HL-60/S4 treated with phorbol 12-myristate 13-acetate at 8.2 ng/mL for 4 days and 3 days (cell line): Measurements from ENCODE around the gene CLIC6.
"Not testable (repeated sequence)": the region's sequence is repeated elsewhere in the genome, so short reads cannot be mapped to it uniquely, and the experiment has no call there.

Experiments used
- in situ Hi-C: fragments of 300-500 bp; cut with MboI; formaldehyde crosslinking; loops from 2 replicates; pipeline ENCODE4 v1.15.0; 2022; ENCODE audit warnings: low sequenced_read_pairs

CLIC6 gene

DNA sequence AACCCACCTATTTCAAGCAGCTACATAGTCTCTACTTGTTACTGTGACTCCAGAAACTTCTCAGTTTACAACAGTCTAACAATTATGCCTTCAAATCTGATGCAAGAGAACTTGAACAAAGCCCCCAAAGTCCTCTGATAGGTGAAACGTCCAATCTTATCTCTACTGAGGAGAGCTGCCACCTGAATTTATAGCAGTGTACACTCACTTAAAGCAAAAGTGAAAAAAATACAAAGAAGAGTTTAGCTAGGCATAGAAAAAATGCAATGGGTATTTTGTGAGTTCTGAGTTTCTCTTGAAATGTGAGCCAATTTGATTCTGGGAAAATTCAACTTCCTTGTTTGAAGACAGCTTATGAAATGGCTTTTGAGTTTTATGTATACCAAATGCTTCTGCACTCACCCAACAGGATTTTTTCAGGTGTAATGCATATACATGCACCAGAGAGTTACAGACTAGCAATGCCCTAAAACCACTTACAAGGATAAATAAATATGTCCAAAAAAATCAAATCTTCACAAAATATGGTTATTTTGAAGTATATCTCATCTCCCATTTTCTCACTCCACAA, 17.8 kb upstream of the CLIC6 start:
- in situ Hi-C loops = no loop called here

DNA sequence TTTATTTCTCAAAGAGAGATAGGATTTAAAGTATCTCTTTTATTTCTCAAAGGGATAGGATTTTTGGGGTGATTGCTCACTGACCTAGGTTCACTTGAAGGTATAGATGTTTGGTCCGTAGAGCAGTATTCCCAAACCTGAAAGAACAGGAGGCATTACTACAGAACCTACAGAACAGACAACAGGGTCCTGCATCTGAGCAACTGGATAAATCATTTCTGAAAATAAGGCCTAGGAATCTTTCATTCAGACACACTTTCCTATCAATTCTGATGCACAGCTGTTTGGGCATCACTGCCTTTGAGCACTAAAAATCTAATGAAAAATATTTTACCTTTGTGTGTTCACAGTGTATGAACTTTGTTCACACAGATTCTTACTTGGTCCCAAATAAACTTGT, 17.2 kb upstream of the CLIC6 start:
- in situ Hi-C loops = no loop called here

DNA sequence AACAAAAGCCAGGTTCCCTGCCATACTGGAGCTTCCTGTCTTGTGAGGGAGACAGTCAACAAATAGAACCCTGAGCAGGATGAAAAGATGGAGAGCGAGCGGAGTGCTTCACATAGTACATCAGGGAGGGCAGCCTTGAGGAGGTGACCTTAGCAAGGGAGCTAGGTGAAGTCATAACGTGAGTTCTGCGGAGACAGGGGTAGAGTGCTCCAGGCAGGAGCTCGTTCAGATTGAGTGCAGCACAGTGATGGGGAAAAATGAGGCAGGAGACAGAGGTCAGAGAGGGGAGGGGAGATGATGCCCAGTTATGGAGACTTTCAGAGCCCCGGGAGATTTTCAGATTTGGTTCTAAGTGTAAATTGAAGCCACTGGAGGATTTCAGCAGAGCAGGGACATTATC, 15.3 kb upstream of the CLIC6 start:
- in situ Hi-C loops = no loop called here

DNA sequence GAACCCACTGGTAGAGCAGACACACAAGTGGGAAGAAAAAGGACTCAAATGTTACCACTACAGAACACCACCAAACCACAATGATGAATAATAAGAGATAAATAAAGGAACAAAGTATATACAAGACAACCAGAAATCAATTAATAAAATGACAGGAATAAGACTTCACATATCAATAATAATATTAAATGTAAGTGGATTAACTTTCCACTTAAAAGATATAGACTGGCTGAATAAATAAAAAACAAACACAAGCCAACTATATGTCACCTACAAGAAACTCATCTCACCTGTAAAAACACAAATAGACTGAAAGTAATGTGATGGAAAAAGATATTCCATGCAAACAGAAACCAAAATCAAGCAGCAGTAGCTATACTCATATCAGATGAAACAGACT, 6.9 kb upstream of the CLIC6 start:
- in situ Hi-C loops = no loop called here

DNA sequence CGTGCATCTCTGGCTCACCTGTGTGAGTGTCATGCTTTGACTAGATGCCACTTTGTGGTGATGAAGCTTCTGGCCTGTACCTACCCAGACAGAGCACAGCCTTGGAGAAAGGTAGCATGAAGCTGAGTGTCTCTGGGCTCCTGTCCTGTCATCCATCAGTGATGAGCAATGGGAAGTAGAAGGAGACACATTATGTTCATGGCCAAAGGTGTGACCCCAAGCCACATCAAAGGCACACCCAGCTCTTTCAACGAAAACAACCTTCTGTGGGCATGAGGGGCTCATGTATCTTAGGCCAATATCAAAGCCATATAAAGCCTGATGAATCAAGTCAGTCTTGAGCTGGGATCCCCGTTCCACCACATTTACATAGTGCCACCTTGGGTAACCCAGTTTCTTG, 1.0 kb upstream of the CLIC6 start:
- in situ Hi-C loops = no loop called here

DNA sequence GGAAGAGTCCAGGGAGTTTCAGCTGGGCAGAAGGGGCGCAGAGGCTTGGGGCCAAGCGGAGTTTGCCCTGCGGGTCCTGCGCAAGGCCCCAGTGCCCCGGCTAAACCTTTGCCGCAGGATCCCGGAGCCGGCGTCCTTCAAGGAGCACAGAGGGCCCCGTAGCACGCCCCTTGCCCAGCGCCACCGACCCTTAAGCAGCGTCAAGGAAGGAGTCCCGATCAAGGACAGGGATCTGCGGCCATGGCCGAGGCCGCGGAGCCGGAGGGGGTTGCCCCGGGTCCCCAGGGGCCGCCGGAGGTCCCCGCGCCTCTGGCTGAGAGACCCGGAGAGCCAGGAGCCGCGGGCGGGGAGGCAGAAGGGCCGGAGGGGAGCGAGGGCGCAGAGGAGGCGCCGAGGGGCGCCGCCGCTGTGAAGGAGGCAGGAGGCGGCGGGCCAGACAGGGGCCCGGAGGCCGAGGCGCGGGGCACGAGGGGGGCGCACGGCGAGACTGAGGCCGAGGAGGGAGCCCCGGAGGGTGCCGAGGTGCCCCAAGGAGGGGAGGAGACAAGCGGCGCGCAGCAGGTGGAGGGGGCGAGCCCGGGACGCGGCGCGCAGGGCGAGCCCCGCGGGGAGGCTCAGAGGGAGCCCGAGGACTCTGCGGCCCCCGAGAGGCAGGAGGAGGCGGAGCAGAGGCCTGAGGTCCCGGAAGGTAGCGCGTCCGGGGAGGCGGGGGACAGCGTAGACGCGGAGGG, 520 bp downstream of the CLIC6 start:
- in situ Hi-C loops = no loop called here

DNA sequence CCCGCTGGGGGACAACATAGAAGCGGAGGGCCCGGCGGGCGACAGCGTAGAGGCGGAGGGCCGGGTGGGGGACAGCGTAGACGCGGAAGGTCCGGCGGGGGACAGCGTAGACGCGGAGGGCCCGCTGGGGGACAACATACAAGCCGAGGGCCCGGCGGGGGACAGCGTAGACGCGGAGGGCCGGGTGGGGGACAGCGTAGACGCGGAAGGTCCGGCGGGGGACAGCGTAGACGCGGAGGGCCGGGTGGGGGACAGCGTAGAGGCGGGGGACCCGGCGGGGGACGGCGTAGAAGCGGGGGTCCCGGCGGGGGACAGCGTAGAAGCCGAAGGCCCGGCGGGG, 1.1 kb downstream of the CLIC6 start:
- in situ Hi-C loops = not testable (repeated sequence)

DNA sequence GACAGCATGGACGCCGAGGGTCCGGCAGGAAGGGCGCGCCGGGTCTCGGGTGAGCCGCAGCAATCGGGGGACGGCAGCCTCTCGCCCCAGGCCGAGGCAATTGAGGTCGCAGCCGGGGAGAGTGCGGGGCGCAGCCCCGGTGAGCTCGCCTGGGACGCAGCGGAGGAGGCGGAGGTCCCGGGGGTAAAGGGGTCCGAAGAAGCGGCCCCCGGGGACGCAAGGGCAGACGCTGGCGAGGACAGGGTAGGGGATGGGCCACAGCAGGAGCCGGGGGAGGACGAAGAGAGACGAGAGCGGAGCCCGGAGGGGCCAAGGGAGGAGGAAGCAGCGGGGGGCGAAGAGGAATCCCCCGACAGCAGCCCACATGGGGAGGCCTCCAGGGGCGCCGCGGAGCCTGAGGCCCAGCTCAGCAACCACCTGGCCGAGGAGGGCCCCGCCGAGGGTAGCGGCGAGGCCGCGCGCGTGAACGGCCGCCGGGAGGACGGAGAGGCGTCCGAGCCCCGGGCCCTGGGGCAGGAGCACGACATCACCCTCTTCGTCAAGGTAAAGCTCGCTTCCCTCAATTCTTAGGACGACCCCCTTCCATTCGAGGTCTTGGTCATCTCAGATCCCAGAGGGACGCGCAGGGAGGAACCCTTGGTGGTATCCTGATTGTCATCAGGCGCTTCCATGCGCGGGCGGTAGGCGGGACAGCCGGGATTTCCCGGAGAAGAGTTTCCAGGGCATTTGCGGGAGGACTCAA, 1.6 kb downstream of the CLIC6 start:
- in situ Hi-C loops = no loop called here

DNA sequence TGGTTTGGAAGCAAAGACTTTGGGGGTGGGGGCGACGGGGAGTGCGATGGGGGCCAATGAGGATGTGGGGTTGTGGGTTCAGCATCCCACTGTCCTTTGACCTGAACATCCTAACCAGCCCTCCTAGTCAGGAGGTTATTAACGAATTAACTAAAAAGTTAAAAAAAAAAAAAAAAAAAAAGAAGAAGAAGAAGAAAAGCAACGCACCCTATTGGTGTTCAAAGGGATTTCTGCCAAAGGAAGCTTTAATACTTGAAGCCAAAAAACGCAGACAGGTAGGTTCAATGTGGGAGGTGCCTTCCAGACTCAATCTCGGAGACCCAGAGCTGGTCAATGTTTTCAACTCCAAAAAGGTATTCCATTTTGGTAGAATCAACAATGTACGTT, 2.2 kb downstream of the CLIC6 start:
- in situ Hi-C loops = no loop called here

DNA sequence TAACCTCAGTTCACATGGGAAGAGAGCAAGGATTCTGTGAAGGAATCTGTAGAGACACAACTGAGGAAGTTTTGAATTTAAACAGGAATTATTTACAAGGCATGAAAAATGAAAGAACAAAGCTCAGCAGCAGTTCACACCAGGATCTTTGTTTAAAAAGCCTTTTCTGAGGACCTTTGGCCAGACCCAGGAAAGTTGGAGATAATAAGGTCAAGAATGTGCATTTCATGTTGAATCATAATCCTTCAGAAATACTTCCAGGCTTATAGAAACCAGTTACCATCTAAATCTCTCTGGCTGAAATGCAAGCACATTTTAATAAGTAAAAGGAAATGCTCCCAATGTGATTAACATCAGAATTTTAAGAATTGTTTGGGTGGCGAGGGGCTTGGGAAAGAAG, 2.7 kb downstream of the CLIC6 start:
- in situ Hi-C loops = no loop called here

DNA sequence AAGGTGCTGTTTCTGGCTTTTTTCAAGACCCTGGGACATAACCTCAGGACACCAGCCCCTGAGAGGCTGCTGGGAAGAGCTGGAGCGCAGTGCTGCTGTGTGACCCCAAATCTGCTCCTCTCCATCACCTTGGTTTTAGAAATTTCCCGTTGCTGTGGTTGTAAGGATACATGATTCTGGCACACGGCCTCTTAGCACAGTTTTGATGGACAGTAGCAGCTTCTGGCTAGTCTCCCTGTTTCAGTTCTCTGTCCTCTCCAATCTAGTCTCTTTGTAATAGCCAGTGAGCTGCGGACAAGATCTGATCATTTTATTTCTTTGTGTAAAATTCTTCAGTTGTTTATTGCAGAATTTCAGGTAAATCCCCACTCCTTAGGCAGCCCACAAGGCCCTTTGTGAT, 3.1 kb downstream of the CLIC6 start:
- in situ Hi-C loops = no loop called here

DNA sequence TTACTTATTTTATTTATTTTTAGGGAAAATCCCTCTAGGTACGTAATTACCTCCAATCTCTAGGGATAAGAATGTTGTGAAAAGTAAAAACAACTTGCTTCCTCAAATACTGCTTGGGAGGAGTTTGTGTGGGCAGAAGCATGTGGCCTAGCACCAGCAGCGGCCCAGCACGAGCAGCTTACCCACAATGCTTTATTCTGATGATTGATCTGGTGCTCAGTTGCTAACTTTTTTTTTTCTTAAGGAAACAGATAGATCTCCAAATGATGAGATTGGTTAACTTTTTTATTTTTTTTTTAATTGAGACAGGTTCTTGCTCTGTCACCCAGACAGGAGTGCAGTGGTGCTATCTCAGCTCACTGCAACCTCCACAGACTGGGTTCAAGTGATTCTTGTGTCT, 4.2 kb downstream of the CLIC6 start:
- in situ Hi-C loops = no loop called here

DNA sequence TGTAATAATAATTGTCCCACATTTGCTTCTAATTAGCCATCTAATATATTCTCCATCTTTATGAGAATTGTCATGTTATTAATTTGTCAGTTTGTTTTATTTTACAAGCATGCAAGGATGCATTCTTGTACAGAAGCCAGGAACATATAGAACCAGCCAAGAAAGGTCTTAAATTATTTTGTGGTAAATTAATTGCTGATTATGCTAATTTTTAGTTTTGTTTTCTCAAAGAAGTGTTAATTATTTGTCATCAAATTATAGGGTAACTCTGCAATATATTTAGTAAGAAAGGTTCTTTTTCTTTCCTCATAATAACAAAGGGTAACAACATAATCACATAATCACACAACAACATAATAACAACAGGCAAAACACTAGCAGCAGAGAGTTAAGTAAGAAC, 5.7 kb downstream of the CLIC6 start:
- in situ Hi-C loops = no loop called here

DNA sequence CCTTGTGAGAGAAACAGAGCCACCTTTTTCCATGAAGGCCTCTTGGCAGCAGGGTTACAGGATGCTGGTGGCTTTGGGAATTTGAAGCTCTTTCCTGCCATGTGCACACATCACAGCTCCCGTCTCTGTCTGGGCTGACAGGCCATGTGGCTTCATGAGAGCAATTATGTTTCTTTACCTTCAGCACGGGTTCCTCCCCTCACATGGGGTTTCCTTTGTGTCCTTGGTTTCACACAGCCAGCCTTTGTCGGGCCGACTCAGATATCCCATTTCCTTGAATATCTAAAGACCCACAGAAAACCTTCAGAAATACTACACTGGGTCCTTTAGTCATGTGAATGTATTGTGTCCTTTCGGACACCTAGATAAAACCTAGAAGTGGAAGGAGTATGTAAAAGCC, 7.1 kb downstream of the CLIC6 start:
- in situ Hi-C loops = no loop called here

DNA sequence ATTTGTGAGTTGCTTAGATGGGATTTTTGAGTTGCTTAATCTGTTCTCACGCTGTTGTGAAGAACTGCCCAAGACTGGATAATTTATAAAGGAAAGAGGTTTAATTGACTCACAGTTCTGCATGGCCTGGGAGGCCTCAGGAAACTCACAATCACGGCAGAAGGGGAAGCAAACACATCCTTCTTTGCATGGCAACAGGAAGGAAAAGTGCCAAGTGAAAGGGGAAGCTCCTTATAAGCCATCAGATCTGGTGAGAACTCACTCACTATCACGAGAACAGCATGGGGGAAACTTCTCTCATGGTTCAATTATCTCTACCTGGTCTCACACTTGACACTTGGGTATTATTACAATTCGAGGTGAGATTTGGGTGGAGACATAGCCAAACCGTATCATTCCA, 10.3 kb downstream of the CLIC6 start:
- in situ Hi-C loops = no loop called here

DNA sequence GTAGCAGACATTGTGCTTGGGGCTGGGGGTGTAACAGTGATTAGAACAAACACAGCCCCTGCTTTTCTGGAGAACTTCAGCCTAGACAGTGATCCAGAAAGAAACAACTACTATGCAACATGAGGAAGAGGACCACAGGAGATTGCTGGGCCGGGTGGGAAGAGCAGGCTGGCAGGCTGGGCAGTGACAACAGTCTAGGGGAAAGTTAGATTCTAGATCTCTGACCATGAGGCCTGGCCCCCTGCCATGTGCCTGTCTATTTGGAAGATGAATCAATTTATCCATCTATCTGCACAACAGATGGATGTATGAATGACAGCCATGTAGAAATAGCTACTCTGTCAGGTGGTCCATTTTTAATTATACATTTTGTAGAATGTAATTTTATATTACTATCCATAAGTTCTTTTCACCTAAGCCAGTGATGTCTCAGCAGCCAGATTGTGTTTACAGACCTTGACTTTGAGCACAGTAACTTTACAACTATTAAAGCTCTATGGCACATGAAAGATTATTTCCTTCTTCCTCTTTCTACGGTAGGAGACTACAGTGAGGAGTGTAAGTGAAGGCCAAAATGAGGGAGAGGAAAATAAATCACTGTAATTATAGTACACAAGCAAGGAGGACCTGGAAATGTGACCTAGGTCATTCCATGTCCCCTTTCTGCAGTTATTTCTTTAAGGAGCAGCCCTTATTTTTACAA, 15.5 kb downstream of the CLIC6 start:
- in situ Hi-C loops = no loop called here

DNA sequence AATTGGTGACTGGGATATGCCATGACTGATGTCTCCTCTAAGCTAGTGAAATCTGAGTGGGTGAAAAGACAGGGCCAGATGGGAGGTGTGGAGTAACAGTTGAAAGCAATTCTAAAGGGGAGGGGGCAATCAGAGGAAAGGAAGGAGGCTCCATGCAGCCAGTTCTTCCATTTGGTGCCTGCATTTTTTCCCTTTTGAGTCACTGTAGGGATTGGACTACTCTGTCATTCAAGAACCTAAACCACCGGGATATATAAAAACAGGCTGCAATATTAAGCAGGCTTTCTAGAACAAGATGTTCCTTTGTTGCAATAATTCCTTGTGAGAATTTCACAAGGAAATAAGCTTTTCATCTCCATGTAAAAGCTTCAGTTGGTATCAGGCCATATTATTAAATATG, 18.3 kb downstream of the CLIC6 start:
- in situ Hi-C loops = no loop called here

DNA sequence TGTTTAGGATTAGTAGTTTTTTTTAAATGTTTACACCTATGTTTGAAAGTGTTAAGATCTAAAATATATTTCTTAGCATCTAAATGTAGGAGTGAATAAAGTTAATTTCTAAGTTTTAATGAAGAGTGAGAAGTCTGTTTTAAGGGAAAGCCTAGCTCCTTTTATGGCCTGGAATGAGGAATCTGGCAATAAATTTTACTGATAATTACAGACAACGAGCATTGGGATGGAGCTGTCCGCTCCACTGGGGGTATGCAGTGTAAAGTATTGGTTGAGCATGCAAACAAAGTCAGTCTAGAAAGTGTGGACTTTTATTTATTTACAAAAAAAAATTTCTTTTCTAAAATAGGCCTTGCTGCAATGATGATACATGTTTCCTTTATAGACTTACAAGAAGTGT, 19.0 kb downstream of the CLIC6 start:
- in situ Hi-C loops = no loop called here

DNA sequence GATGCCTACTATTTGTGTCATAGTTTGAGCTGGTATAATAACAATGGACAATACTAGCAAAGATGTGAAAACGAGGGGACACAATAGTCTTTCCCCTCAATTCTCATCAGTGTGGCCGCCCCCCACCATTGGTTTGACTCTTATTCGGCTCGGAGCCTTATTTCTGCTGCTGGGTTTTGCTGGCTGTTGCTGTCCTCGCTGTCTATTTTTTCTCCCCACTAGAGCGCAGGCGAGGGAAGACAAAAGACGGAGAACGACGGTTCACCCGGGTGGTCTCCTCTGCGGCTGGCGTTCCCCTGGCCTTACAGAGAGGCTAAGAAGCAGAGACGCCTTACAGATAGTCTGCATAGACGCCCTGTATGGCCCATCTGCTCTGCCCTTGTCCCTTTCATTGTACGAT, 19.4 kb downstream of the CLIC6 start:
- in situ Hi-C loops = no loop called here

DNA sequence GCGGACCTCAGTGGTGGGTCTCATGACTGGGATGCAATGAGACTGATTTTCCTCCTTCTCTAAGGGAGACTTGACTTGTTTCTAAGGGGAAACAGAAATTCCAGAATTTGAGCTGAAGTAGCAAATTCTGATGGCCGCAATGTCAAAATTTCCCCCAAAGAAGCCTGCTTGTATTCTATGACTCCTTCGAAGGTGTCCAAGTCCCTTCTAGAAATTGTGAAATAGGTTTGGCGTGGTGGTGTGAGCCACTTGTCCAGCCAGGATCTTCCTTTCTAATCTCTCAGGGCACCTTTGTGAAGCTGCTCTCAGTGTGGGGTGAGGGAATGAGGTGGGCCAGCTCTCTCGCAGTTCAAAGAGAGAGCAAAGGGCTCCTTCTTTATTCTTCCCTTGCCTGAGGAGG, 19.9 kb downstream of the CLIC6 start:
- in situ Hi-C loops = no loop called here

DNA sequence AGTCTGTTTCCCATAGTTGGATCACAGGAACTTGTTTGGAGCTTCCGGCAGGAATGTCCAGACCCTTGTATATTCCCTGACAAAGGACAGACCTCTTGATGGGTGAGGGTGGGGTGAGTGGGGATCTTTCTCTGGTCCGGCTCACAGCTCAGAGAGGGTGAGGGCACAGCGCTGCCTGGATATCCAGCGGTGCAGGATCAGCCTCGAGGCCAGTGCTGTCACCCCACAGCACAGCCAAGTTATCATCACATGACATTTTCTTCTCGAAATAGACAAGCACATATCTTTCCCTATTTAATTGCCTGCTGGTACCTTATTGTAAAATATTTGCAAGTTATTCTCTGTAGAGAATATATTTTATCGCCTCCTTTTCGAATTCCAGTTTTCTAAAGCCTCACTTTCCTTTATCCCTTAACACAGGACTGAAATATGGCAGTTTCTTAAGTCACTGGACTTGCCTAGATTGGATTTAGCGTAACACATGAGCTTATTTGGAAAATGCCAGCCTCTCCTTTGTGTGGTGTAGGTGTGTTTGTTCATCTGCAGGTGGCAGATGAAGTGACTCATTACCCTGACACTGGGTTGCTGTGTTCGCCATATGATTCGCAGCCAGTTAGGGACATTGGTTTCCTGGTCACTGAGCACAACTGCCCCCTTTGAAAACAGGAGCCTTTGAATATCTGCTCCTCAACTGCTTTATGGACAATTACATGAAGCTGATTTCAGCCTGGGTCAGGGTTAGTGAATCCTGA, 21.4 kb downstream of the CLIC6 start:
- in situ Hi-C loops = no loop called here
